Astrocyte (in vitro differentiated cells and primary cell): ENCODE results near the gene FMN1.

Experiments used
- CTCF ChIP-seq: IDR thresholded peaks from 2 replicates; pipeline ENCODE4 v1.5.1; 2011; ENCODE audit warnings: low read depth, mild to moderate bottlenecking, inconsistent platforms, low read length, moderate library complexity; ENCODE audit not compliant: insufficient read depth
- EZH2 ChIP-seq: IDR thresholded peaks from 2 replicates; pipeline ENCODE4 v1.6.1; 2012; ENCODE audit warnings: mild to moderate bottlenecking, low read length, inconsistent platforms; ENCODE audit not compliant: insufficient read depth

- no peak for TF ChIP-seq EZH2
- TF ChIP-seq CTCF = no peak
Measured at GRCh38 chr15:32721596-32721995, 472.9 kb downstream of the FMN1 start.
